ENCODE results near the gene FHOD3.

FHOD3 gene

DNA sequence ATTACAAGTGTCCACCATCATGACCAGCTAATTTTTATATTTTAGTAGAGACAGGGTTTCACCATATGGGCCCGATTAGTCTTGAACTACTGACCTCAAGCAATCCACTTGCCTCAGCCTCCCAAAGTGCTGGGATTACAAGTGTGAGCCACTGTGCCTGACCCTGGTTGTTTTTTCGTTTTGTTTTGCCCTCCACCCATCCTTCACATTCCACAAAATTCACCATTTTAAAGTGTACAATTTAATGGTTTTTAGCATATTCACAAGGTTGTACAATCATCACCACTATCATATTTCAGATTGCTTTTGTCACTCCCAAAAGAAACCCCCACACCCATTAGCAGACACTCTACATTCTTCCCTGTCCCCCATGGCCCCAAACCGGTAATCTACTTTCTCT, 316.3 kb downstream of the FHOD3 start:
- DNase-seq (ENCODE audit: extremely low read depth in 1 of 2, low read depth in 1 of 2) = no peak

DNA sequence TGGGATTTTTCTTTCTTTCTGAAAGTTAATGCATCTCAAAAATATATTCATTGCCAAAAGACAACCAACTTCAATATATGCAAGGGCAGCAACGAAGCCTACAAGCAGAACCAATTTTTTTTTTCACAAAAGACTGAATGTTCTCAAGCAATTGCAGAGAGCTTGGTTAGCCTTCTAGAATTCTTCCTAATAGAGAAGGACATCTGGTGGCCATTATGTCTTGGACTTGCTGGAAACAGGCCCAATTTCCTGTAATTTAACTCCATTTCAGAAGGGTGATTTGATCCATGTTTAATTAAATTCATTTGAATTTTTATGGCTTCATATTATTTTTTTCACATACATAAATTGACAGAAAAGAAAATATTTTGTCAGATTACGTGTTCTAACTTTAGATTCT, 323.3 kb downstream of the FHOD3 start:
- DNase-seq (ENCODE audit: extremely low read depth in 1 of 2, low read depth in 1 of 2) = no peak

DNA sequence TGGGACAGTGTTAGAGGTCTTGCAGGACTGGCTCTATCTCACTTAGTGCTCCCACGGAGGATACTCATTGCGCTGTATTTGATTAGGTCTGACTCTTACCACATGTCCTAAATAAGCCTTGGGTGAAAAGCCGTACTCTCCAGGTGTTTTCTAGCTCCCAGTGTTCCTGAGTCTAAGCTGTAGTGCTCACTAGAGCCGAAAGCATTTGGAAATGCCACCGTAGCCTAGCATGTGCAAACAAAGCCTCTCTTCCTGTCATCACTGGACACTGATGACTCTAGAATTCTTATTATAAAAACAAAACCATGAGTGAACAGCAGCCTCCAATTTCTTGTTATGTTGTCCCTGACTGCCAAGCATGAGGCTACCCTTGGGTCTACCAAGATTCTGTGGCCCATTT, 325.1 kb downstream of the FHOD3 start:
- no peak for DNase-seq (ENCODE audit: extremely low read depth in 1 of 2, low read depth in 1 of 2)

DNA sequence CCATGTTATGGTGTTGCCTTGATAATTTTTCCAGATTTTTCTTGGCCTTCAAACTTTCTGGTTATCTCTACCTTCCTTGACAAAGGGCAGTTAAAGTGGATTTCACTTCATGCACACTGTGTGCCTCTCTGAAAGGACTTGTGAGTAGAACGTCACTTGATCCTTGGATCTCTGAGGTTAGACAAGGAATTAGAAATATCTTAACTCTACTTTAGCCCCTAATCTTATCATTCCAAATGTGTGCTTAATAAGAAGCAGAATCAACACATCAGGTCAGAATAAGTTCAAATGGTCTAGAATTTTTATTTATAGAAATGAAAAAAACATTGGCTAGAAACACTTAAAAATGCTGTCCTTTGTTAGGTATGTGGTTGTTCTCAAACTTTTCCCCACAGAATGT, 325.6 kb downstream of the FHOD3 start:
- no peak for DNase-seq (ENCODE audit: extremely low read depth in 1 of 2, low read depth in 1 of 2)

DNA sequence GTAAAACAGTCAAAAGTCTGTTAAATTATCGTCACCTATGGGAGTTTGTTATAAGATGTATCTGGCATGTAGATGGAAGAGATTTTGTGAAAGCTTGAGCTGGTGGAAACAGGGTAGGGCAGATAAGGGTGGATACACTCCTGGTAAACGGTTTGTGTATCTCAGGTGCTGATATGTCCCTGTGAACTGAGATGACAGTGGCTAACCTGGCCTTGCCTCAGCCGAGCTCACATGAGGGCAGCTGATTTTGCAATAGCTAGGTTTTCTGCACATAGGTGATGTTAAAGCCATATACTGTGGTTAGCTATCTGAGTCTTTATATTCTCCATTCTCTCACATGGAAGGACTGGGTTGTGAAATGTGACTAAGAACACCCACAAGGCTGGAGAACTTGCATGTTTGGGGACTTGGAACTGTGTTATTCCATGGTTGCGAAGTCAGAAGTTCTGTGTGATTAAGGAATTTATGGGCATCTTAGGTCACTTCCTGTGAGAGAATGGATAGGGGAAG, 326.2 kb downstream of the FHOD3 start:
- no peak for DNase-seq (ENCODE audit: extremely low read depth in 1 of 2, low read depth in 1 of 2)

DNA sequence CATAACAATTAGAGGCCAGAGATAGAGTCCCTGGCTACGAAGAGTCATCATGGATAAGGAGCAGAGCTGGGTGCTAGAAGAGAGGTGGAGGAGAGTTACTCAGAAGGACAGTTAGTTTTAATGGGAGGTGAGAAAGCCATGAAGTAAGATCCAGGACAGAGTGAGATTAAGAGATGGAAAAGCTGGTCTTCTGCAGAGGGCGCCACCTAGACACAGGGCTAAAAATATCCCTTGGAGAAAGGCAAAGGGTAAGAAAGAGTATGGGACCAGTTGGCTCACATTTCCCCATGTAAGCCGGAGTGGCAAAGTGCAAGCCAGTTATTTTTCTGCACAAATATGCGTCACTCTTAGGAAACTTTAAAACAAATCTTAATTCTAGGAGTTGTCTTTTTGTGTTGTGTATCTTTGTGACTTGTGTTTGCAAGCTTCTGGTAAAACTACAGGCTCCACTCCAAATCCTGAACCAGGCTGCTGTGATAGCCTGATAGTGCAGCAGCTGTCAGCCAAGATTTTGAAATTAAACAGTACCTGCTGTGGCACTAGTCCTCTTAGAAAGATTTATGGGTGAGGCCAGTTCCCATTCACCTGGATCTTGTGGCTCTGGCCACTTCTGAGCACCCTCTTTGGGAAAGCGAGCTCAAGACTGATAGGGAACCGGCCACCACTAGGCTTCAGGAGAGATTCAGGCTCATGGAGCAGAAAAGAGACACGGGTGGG, 327.1 kb downstream of the FHOD3 start:
- DNase-seq (ENCODE audit: extremely low read depth in 1 of 2, low read depth in 1 of 2) = no peak

DNA sequence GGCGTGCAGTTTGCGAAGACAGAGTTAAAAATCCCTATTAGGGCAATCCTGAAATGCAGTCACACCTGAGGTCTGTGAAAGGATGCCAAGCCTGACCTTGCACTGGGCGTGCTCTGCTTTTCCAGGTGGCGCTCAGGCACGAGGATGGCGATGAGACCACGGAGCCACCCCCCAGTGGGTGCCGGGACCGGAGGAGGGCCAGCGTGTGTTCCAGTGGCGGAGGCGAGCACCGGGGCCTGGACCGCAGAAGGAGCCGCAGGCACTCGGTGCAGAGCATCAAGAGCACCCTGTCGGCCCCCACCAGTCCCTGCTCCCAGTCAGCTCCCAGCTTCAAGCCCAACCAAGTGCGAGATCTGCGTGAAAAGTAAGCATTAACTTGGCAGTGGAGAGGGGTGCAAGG, 327.9 kb downstream of the FHOD3 start:
- no peak for DNase-seq (ENCODE audit: extremely low read depth in 1 of 2, low read depth in 1 of 2)

DNA sequence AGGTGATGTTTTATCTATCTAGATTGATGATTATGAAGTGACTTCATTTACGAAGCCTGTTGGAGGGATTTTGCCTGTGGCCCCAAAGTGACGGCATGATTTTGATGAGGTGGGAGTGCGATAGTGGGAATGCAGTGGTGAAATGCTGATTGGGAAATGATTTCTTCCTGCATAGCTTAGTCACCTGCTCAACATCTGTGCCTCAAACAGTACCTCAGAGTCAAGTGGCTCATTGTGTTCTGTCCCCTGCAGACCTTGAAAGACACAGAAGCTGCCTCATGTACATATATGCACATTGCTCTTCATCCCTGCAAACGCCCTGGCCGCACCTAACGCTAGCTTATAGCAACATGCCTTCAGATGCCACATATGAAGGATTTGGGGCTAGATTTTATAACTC, 330.1 kb downstream of the FHOD3 start:
- DNase-seq (ENCODE audit: extremely low read depth in 1 of 2, low read depth in 1 of 2) = no peak

DNA sequence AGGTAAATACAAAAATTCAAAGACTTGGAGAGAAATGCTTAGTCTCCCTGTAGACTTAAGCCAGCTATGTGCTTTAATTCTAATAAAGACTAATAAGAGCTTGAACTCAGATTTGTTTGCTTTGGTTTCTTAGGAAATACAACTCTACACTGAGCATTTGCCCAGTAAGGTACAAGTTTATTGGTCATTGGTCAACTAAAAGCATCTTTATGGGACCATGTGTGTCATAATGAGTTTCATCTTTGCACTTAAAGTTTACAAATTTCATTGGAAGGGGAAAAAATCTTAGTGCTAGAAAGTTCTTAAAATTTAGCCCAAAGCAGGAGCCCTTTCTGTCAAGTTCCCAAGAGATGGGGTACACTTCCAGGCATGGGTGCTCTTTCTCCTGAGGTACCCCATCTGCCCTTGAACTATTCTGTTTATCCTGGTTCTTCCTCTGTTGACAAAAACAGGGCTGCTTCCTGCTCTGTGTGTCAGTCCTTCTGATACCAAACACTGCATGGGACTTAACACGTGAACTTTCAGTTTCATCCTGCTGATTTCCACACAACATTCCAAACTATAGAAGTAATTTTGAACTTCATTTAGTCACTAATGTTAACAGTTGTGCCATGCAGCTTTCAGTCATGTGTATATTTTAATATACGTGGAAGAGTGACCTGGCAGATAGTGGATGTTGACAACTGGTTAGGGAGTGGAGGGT, 331.1 kb downstream of the FHOD3 start:
- no peak for DNase-seq (ENCODE audit: extremely low read depth in 1 of 2, low read depth in 1 of 2)

DNA sequence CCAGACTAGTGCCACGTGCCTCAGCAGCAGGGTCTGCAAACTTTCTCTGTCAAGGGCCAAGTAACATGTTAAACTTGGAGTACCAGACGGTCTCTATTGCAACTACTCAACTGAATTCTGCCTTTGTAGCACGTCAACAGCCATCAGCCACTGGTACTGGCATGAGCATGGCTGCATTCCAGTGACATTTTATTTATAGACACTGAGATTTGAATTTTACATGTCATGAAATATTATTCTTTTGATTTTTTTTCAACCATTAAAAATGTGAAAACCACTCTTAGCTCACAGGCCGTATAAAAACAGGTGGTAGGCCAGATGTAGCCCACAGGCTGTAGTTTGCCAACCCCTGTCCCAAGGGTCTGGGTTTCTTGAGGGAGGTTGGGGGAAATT, 331.6 kb downstream of the FHOD3 start:
- no peak for DNase-seq (ENCODE audit: extremely low read depth in 1 of 2, low read depth in 1 of 2)

DNA sequence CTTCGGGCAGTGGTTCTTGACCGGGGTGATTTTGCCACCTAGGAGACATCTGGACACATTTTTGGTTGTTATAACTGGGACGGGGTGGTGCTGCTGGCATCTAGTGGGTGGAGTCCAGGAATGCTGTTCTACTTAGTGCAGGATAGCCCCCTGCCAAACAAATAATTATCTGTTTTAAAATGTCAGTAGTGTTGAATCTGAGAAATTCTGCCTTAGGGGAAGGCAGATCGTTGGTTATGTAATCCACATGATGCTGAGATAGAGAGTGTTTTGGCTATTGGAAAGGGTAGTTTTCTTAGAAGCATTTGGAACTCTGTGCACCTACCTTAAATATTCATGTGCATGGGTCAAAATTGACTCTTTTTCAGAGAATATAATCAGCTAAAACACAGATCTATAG, 332.3 kb downstream of the FHOD3 start:
- DNase-seq (ENCODE audit: extremely low read depth in 1 of 2, low read depth in 1 of 2) = no peak

DNA sequence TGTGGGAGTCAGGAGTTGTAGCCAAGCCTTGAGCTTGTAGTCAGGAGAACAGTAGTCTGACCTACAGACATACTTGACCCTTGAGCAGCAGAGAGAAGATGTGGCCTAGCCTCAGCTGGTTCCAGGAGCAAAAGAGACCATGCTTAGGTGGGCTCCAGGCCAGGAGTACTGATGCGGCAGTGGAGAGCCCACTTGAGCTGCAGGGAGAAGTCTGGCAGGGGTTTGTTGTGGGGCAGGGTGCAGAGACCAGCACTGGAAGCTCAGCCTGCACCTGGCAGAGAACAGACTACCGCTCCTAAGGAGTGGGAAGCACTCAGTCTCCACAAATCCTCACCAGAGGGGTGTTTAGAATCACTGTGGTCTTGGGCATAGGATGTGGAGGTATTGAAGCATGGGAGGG, 333.4 kb downstream of the FHOD3 start:
- DNase-seq (ENCODE audit: extremely low read depth in 1 of 2, low read depth in 1 of 2) = no peak

DNA sequence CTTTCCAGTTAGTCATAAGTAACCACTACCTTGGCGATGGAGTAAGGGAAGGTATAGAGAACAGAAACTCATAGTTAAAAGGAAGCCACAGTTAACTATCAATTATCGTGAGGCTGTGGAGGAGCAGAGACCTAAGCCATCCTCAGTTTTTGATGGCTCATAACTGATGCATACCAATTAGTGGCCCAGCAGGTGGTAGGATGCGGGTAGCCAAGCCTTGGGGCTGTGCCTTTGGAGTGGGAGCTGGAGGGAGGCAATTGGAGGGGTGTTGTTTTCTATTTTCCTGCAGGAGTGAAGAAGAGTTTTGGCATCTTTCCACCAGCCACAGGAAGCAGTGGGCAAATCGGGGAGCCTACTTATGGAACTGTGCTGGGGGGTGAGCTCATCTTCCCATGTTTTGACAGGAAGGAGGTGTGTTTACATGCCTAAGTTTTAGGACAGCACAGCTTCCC, 336.5 kb downstream of the FHOD3 start:
- DNase-seq (ENCODE audit: extremely low read depth in 1 of 2, low read depth in 1 of 2) = no peak

DNA sequence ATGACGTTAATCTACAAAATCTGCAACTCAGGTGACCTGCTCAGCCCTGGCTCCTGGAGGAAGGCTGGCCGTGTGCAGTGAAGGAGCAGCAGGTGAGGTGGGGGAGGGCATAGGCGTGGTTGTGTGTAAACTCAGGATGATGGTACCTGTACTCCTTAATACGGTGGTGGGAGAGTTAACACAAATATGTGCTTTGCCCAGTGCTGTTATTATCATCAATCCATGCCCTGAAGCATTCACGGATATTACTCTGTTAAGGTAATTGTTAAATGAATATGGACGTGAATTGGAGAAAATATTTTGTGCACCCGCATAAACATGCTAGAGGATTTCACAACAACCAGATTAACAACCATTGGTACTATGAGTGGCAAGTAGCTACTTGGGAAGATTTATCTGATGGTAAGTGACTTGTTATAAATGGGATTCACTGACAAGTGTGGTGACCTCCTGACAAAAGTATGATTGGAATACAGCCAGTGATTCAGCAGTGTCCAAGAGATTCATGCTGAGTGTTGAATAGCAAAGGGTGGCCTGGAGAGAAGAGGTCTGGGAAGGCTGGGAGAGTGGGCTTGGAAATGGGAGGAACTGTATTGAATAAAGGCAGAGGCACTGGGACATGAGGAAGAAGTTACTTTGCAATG, 337.2 kb downstream of the FHOD3 start:
- no peak for DNase-seq (ENCODE audit: extremely low read depth in 1 of 2, low read depth in 1 of 2)

DNA sequence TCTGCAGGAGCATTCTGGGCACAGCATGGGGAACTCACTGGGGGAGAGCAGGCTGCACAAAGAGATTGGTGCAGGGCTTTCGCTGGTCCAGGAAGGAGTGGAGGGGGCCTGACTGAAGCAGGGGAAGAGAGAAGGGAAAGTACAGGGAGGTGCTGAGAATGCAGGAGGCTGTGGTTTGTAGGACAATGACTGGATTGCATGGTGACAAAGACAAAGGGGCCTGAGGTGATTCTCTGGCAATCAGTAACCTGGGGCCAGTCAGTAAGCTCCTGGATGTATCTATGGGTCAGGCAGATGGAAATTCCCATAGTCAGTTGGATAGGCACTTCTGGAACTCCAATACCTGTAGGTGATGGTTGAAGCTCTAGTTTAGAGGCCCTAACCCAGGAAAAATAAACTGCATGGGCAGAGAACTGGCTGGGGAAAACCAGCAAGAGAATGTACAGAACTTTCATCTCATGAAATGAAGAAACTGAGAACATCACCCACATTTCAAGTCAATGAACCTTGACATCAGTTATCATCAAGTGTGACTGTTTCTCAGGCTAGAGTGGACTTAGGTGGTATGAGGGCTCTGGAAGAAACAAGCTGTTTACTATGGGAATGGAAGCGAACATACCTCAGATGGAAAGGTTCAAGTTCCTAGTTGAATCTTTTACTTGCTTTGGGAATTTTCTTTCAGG, 338.0 kb downstream of the FHOD3 start:
- no peak for DNase-seq (ENCODE audit: extremely low read depth in 1 of 2, low read depth in 1 of 2)

DNA sequence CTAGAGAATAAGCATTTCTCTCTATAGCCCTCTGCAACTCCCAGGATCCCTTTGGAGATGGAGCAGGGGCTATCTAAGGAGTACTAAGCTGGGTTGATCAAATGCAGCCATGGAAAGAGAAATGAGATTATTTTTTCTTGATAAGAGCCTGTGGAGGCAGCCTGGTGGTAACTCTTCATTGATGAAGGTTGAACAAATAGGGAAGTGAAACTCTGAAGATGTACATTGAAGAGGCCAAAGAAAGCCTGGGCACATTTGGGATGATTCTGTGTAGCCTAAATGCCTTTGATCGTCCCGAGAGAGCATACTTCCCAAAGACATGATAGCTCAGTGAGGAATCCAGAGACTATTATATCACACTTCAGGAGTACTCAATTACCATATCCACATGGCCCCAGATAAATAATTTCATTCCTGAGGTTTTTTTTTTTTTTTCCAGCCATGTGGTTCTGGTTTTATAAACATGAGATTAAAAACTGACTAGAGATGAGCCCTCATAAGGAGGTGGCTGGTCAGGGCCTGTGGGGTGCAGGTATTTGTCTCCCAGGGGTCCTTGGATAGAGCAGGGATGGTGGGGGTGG, 338.8 kb downstream of the FHOD3 start:
- DNase-seq (ENCODE audit: extremely low read depth in 1 of 2, low read depth in 1 of 2) = no peak

DNA sequence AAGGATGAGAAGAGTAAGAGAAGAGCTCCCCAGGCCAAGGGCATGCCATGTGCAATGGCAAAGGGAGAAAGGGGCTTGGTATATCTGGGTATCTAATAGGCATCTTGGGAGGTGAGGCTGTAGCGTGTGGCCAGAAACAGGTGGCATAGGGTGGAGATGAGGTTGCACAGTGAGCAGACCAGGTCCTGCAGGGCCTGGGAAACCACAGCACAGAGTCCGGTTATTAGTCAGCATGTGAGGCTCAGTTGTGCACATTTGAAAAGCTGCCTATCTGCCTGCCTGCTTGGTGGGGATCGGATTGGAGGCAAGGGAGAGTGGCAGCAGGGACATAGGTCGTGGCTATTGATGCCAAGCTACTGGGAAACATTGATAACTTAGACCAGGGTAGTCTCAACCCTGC, 340.7 kb downstream of the FHOD3 start:
- no peak for DNase-seq (ENCODE audit: extremely low read depth in 1 of 2, low read depth in 1 of 2)

DNA sequence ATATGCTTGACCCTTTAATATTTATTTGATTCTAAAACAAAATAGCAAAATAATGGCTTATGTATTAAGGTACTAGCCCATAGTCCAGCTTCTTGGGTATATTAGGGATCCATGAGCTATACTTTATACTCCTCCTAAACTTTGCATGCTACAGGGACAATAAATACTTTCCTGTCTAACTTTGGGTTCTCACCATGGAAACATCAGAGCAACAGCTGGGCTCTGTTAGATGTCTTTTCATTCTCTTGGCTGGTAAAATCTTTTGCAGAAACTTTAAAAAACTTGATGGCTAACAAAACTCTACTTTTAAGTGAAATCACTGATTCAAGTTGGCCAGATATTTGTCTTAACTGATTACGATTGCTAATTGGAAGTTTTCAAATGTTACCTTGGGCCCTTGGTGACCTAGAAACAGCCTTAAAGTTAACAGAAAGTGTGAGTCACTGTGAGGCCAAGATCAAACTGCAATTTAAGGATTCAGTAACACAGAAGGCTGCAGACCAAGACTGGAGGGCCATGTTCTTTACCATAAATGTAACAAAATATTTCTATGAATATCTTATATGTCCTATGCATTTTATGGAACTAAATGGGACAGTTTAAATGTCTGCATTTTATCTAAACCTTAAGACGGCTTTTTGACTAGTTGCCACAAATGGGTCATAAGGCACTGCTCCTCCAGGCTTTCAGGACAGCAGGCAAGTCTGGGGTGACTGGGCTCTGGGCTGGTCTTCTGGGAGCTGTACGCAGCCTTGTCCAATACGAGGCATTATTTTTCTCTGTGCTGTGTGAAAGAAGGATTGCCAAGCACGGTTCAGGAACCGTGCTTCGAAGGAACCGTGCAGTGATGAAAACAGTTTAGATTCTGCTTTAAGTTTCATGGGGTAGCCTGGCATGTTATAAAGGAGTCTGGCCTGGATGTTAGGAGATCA, 342.8 kb downstream of the FHOD3 start:
- DNase-seq (ENCODE audit: extremely low read depth in 1 of 2, low read depth in 1 of 2) = no peak

DNA sequence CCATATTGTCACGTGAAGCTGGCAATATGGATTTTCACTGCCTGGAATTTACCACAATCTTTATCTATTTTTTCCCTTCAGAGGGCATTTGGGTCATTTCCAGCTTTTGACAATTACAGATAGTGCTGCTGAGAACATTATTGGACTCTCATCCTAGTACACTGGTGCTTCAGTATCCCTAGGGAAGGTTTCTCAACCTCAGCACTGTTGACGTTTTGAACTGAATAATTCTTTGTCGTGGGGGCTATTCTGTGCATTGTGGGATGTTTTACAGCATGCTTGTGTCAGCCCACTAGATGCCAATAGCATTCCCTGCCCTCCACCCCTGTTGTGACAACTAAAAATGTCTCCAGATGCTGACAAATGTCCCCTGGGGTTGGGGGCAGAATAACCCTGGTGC, 345.5 kb downstream of the FHOD3 start:
- no peak for DNase-seq (ENCODE audit: extremely low read depth in 1 of 2, low read depth in 1 of 2)

DNA sequence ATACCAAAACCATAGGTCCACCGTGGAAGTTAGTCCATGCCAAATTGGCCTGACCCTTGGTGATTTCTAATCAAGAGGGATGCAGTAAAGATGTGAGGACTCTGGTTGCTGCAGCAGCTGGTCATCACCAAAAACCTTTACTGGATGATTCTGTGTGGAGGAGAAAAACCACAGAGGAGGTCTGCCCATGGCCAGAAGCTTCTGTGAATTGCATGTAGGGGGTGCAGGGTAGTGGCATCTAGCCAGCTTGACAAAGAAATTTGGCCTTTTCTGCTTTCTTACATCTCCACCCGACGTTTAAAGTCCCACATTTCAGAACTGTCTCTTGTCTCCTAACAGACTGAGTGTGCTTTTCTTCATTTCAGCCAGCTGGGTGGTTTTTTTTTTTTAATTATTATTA, 351.3 kb downstream of the FHOD3 start:
- DNase-seq (ENCODE audit: extremely low read depth in 1 of 2, low read depth in 1 of 2) = no peak

All from activated CD8-positive, alpha-beta memory T cell treated with anti-CD3 and anti-CD28 coated beads for 1 hour (primary cell).